ENCODE measurements around the gene MSRB2. TPM values are rescaled to one million over a fixed set of nuclear protein-coding genes. Genes with fewer than 3 reads are reported as not detected.
"Not testable (repeated sequence)": the region's sequence is repeated elsewhere in the genome, so short reads cannot be mapped to it uniquely, and the experiment has no call there.

Gene MSRB2
- total RNA-seq, 4 donors from 2014 or later, result 15.4 to 49.6 (median 30.7) TPM

GRCh38 chr10:23067337-23067736 lies 28.0 kb upstream of the MSRB2 start:
- DNase-seq, result no peak
- intact Hi-C loops (cut with DNase I), result no loop called here
- 89 to 93% methylated on average over 12 of the region's 12 CpGs for WGBS, 2 donors
- Histone ChIP-seq H3K27ac (no peak overlapping the region), H3K4me3 (replicated peaks in 1 of 3) (no peak overlapping the region), H3K4me1 (peaks cover 0 to 4% of the 10 kb centered on the region in 2 donors), H3K27me3 (no peaks in the 10 kb centered on the region), H3K36me3 (no peaks in the 10 kb centered on the region), H3K9me3 (no peaks in the 10 kb centered on the region)
- no peak for TF ChIP-seq POLR2A (IDR thresholded peaks at IDR 0.05)
- TF ChIP-seq, protein P1, sequence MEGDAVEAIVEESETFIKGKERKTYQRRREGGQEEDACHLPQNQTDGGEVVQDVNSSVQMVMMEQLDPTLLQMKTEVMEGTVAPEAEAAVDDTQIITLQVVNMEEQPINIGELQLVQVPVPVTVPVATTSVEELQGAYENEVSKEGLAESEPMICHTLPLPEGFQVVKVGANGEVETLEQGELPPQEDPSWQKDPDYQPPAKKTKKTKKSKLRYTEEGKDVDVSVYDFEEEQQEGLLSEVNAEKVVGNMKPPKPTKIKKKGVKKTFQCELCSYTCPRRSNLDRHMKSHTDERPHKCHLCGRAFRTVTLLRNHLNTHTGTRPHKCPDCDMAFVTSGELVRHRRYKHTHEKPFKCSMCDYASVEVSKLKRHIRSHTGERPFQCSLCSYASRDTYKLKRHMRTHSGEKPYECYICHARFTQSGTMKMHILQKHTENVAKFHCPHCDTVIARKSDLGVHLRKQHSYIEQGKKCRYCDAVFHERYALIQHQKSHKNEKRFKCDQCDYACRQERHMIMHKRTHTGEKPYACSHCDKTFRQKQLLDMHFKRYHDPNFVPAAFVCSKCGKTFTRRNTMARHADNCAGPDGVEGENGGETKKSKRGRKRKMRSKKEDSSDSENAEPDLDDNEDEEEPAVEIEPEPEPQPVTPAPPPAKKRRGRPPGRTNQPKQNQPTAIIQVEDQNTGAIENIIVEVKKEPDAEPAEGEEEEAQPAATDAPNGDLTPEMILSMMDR (IDR thresholded peaks at IDR 0.05), result no peak

- Histone ChIP-seq H3K27ac (no peak overlapping the region), H3K4me3 (replicated peaks in 1 of 3) (no peak overlapping the region), H3K9me3 (no peaks in the 10 kb centered on the region), H3K36me3 (no peaks in the 10 kb centered on the region), H3K4me1 (peaks cover 0 to 8% of the 10 kb centered on the region in 2 donors), H3K27me3 (no peaks in the 10 kb centered on the region)
- intact Hi-C loops (cut with DNase I), result no loop called here
- TF ChIP-seq, protein P1 (IDR thresholded peaks at IDR 0.05), result peak; percentile 57 to 87 (median 80)
- TF ChIP-seq POLR2A (IDR thresholded peaks at IDR 0.05), result no peak
- DNase-seq, result peak; percentile 84 to 87
- WGBS, 2 donors, result 48 to 49% methylated on average over 16 of the region's 16 CpGs
Observed at GRCh38 chr10:23067939-23068775, 27.2 kb upstream of the MSRB2 start.

- no peaks in the 10 kb centered on the region for H3K36me3 ChIP-seq
- intact Hi-C loops (cut with DNase I), result no loop called here
- no peaks in the 10 kb centered on the region for H3K9me3 ChIP-seq
- H3K27ac ChIP-seq, result no peak overlapping the region
- H3K4me1 ChIP-seq, result peaks cover 0 to 8% of the 10 kb centered on the region in 2 donors
- no peaks in the 10 kb centered on the region for H3K27me3 ChIP-seq
- no peak for DNase-seq
- no peak overlapping the region for H3K4me3 ChIP-seq (replicated peaks in 1 of 3)
- WGBS, 2 donors, result 77 to 87% methylated on average over 10 of the region's 10 CpGs
- no peak for TF ChIP-seq POLR2A (IDR thresholded peaks at IDR 0.05)
- TF ChIP-seq, protein P1 (IDR thresholded peaks at IDR 0.05), result no peak
Observed at GRCh38 chr10:23069019-23069815, 26.2 kb upstream of the MSRB2 start.

- H3K36me3 ChIP-seq; H3K27ac ChIP-seq; H3K27me3 ChIP-seq; H3K9me3 ChIP-seq; intact Hi-C loops (cut with DNase I); DNase-seq; H3K4me3 ChIP-seq (replicated peaks in 1 of 3); H3K4me1 ChIP-seq: not testable (repeated sequence)
- WGBS, 2 donors, result 82 to 86% methylated on average over 12 of the region's 12 CpGs
Observed at GRCh38 chr10:23070092-23070912, 25.1 kb upstream of the MSRB2 start.

DNA sequence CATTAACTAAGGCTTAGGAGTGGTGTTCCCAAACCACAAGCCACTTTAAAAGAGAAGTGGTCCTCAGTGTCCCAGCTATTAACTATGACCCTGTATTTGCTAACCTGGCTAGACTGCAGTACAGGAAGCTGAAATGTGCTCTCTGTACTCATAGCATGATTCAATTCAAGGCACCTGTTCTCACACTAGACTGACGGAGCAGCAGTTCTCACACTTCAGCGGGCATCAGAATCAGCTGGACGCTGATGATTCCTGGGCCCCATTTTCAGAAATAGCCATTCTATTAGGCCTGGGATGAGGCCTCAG lies 24.5 kb upstream of the MSRB2 start:
- Histone ChIP-seq H3K27ac (no peak overlapping the region), H3K36me3 (no peaks in the 10 kb centered on the region), H3K4me1 (peaks cover 0 to 5% of the 10 kb centered on the region in 2 donors), H3K9me3 (no peaks in the 10 kb centered on the region), H3K27me3 (no peaks in the 10 kb centered on the region), H3K4me3 (replicated peaks in 1 of 3) (no peak overlapping the region)
- no peak for DNase-seq
- no peak for TF ChIP-seq POLR2A (IDR thresholded peaks at IDR 0.05)
- TF ChIP-seq, protein P1 (IDR thresholded peaks at IDR 0.05), result no peak
- intact Hi-C loops (cut with DNase I), result no loop called here
- 85 to 98% methylated on average over 3 of the region's 3 CpGs for WGBS, 2 donors

- H3K9me3 ChIP-seq; H3K27ac ChIP-seq; H3K27me3 ChIP-seq; H3K4me3 ChIP-seq (replicated peaks in 1 of 3); H3K4me1 ChIP-seq; intact Hi-C loops (cut with DNase I); H3K36me3 ChIP-seq: not testable (repeated sequence)
- 29 to 31% methylated on average over 3 of the region's 3 CpGs for WGBS, 2 donors
- DNase-seq, result peak; percentile 55 to 68
Observed at GRCh38 chr10:23072593-23072992, 22.8 kb upstream of the MSRB2 start.
